Mucosa of rectum (tissue), 2 donors: Measurements from ENCODE around the gene PHLPP1.

ENCODE experiments used
- H3K27ac ChIP-seq, 2 donors: one replicate each; pipeline ENCODE4 v1.7.0; 2013; ENCODE audit warnings: inconsistent platforms in 2 of 2, low read depth in 2 of 2, low read length in 2 of 2
- H3K27me3 ChIP-seq, 2 donors: one replicate each; pipeline ENCODE4 v1.7.0; 2013; ENCODE audit warnings: low read length in 2 of 2; ENCODE audit not compliant: control insufficient read depth in 2 of 2, insufficient read depth in 2 of 2
- H3K36me3 ChIP-seq, 2 donors: one replicate each; pipeline ENCODE4 v1.7.0; 2013; ENCODE audit warnings: low read length in 2 of 2; ENCODE audit not compliant: control insufficient read depth in 2 of 2, insufficient read depth in 2 of 2
- H3K4me1 ChIP-seq, 2 donors: one replicate each; pipeline ENCODE4 v1.7.0; 2013; ENCODE audit warnings: low read length in 2 of 2, mild to moderate bottlenecking in 1 of 2; ENCODE audit not compliant: control insufficient read depth in 2 of 2, insufficient read depth in 2 of 2
- H3K4me3 ChIP-seq, 2 donors: one replicate each; pipeline ENCODE4 v1.7.0; 2013; ENCODE audit warnings: low read length in 2 of 2
- H3K9ac ChIP-seq, 2 donors: one replicate each; pipeline ENCODE4 v1.7.0; 2013; ENCODE audit warnings: low read length in 2 of 2, low read depth in 1 of 2, mild to moderate bottlenecking in 1 of 2
- H3K9me3 ChIP-seq, 2 donors: one replicate each; pipeline ENCODE4 v1.7.0; 2013; ENCODE audit warnings: low read length in 2 of 2; ENCODE audit not compliant: control insufficient read depth in 2 of 2
- donor health status: healthy.
- donor health status: Normal muscosa, but diverticular disease.

Gene PHLPP1

GRCh38 chr18:62715436-62715758 lies at the start of gene PHLPP1:
Gene PHLPP1 (plus strand): TSS chr18:62715541. CDS start chr18:62715684, 143 bp downstream.
- peak within 1 kb of the TSS; percentile 81 to 85 for H3K4me3 ChIP-seq
- peak within 1 kb of the TSS; percentile 72 to 91 for H3K9ac ChIP-seq
- no peaks in the 10 kb centered on the region for H3K27me3 ChIP-seq
- peak within 1 kb of the TSS; percentile 96 to 98 for H3K27ac ChIP-seq
- H3K36me3 ChIP-seq = no peaks in the 10 kb centered on the region
- peaks cover 4 to 26% of the 10 kb centered on the region in 2 donors for H3K4me1 ChIP-seq
- H3K9me3 ChIP-seq = no peaks in the 10 kb centered on the region

GRCh38 chr18:62669225-62669624 lies 46.1 kb upstream of the PHLPP1 start:
- Histone ChIP-seq H3K36me3 (no peaks in the 10 kb centered on the region), H3K9me3 (no peaks in the 10 kb centered on the region), H3K27me3 (no peaks in the 10 kb centered on the region), H3K9ac (no peak overlapping the region), H3K4me3 (no peak overlapping the region), H3K4me1 (no peaks in the 10 kb centered on the region), H3K27ac (no peak overlapping the region)

- Histone ChIP-seq H3K4me1 (no peaks in the 10 kb centered on the region), H3K9me3 (no peaks in the 10 kb centered on the region), H3K36me3 (no peaks in the 10 kb centered on the region), H3K9ac (no peak overlapping the region), H3K4me3 (no peak overlapping the region), H3K27ac (no peak overlapping the region), H3K27me3 (no peaks in the 10 kb centered on the region)
These were observed 44.8 kb upstream of the PHLPP1 start for GRCh38 chr18:62670573-62670972.

GRCh38 chr18:62672600-62672999 lies 42.7 kb upstream of the PHLPP1 start:
- Histone ChIP-seq H3K27me3 (no peaks in the 10 kb centered on the region), H3K4me3 (no peak overlapping the region), H3K36me3 (no peaks in the 10 kb centered on the region), H3K4me1 (no peaks in the 10 kb centered on the region), H3K9me3 (no peaks in the 10 kb centered on the region), H3K9ac (no peak overlapping the region), H3K27ac (no peak overlapping the region)

GRCh38 chr18:62678847-62679485 lies 36.4 kb upstream of the PHLPP1 start:
- Histone ChIP-seq H3K4me1 (no peaks in the 10 kb centered on the region), H3K36me3 (no peaks in the 10 kb centered on the region), H3K27me3 (no peaks in the 10 kb centered on the region), H3K4me3 (no peak overlapping the region), H3K9me3 (no peaks in the 10 kb centered on the region), H3K27ac (no peak overlapping the region), H3K9ac (no peak overlapping the region)

GRCh38 chr18:62682371-62682770 lies 33.0 kb upstream of the PHLPP1 start:
- H3K9me3 ChIP-seq = no peaks in the 10 kb centered on the region
- no peaks in the 10 kb centered on the region for H3K4me1 ChIP-seq
- H3K27me3 ChIP-seq = no peaks in the 10 kb centered on the region
- H3K9ac ChIP-seq = no peak overlapping the region
- no peak overlapping the region for H3K27ac ChIP-seq
- H3K4me3 ChIP-seq = no peak overlapping the region
- no peaks in the 10 kb centered on the region for H3K36me3 ChIP-seq

GRCh38 chr18:62683935-62684334 lies 31.4 kb upstream of the PHLPP1 start:
- Histone ChIP-seq H3K4me1 (no peaks in the 10 kb centered on the region), H3K9ac (no peak overlapping the region), H3K27me3 (no peaks in the 10 kb centered on the region), H3K27ac (no peak overlapping the region), H3K9me3 (no peaks in the 10 kb centered on the region), H3K4me3 (no peak overlapping the region), H3K36me3 (no peaks in the 10 kb centered on the region)

GRCh38 chr18:62688743-62689317 lies 26.5 kb upstream of the PHLPP1 start:
- H3K4me1 ChIP-seq = no peaks in the 10 kb centered on the region
- H3K9ac ChIP-seq = no peak overlapping the region
- no peak overlapping the region for H3K27ac ChIP-seq

GRCh38 chr18:62690236-62690815 lies 25.0 kb upstream of the PHLPP1 start:
- no peak overlapping the region for H3K9ac ChIP-seq
- H3K9me3 ChIP-seq = peaks cover 2 to 4% of the 10 kb centered on the region in 2 donors
- H3K27me3 ChIP-seq = no peaks in the 10 kb centered on the region
- H3K36me3 ChIP-seq = no peaks in the 10 kb centered on the region
- H3K4me1 ChIP-seq = no peaks in the 10 kb centered on the region
- H3K4me3 ChIP-seq = no peak overlapping the region
- H3K27ac ChIP-seq = no peak overlapping the region

More at GRCh38 chr18:62688743-62689317, 26.5 kb upstream of the PHLPP1 start:
- Histone ChIP-seq H3K9me3 (peaks cover 2 to 4% of the 10 kb centered on the region in 2 donors), H3K4me3 (no peak overlapping the region), H3K27me3 (no peaks in the 10 kb centered on the region), H3K36me3 (no peaks in the 10 kb centered on the region)

- Histone ChIP-seq H3K4me1 (no peaks in the 10 kb centered on the region), H3K9ac (no peak overlapping the region), H3K4me3 (no peak overlapping the region), H3K27ac (no peak overlapping the region), H3K9me3 (peaks cover 2 to 4% of the 10 kb centered on the region in 2 donors), H3K36me3 (no peaks in the 10 kb centered on the region), H3K27me3 (no peaks in the 10 kb centered on the region)
These were observed 21.7 kb upstream of the PHLPP1 start for GRCh38 chr18:62693659-62694058.
